Erythroblast (primary cell): Measurements from ENCODE around the gene C17orf67.

Experiments used
- GATA1 ChIP-seq: IDR thresholded peaks from 2 replicates; pipeline ENCODE4 v1.6.1; 2011; ENCODE audit warnings: low read depth, mild to moderate bottlenecking, control low read depth, low read length, moderate library complexity
- POLR2A ChIP-seq: IDR thresholded peaks from 2 replicates; pipeline ENCODE4 v1.6.1; 2011; ENCODE audit warnings: mild to moderate bottlenecking, low read length

GRCh38 chr17:56819030-56819429 lies 14.7 kb downstream of the C17orf67 start:
- TF ChIP-seq POLR2A (no peak), GATA1 (no peak)
